Measurements from ENCODE around the gene FAM163A. TPM values are rescaled to one million over a fixed set of nuclear protein-coding genes. Genes with fewer than 3 reads are reported as not detected.

The FAM163A gene
- total RNA-seq, 1 donor from 2014 or later: 0.22 TPM

DNA sequence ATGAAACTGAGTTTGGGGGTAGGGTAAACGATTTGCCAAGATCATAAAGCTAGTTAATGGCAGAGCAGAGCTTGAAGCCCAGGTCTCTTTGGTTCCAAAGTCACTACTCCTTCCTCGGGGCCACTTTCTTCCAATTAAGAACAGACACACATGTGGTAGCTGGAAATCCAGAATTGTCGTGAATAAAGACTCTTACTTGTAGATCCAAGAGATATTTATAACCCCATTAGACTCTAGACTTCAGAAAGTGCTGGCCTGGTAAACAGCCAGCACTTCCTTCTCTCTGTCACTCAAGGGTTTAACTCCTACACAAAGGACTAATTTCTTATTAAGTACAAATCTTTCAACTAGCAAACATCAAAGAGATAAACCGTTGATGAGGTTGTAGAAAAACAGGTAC, 2.7 kb downstream of the FAM163A start:
- intact Hi-C loops (cut with DNase I): no loop called here
- DNase-seq: no peak
- no peak for ATAC-seq (ENCODE audit: poor library complexity)

GRCh38 chr1:179747611-179748010, 4.5 kb downstream of the FAM163A start:
- DNase-seq (no peak), ATAC-seq (ENCODE audit: poor library complexity) (no peak)
- intact Hi-C loops (cut with DNase I): no loop called here

DNA sequence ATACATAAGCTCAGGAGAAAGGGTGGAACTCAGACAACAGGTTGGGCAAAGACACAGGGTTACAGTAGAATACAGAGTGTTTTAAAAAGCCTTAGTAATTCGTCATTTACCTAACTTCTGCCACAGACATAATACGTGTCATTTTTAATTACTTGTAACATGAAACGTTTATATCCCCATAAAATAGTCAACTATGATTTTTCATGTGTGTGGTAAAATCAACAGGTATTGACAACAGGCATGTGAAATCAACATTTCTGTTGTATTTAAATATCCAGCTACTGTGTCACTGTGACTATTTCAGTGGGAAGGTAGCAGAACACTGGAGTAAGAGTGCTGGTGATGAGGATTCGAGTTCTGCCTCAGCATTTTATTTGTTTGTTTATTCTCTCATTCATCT, 5.7 kb downstream of the FAM163A start:
- DNase-seq: no peak
- intact Hi-C loops (cut with DNase I): no loop called here
- ATAC-seq (ENCODE audit: poor library complexity): no peak

- DNase-seq (no peak), ATAC-seq (ENCODE audit: poor library complexity) (no peak)
- intact Hi-C loops (cut with DNase I): no loop called here
These were observed 7.5 kb downstream of the FAM163A start for GRCh38 chr1:179750630-179751029.

DNA sequence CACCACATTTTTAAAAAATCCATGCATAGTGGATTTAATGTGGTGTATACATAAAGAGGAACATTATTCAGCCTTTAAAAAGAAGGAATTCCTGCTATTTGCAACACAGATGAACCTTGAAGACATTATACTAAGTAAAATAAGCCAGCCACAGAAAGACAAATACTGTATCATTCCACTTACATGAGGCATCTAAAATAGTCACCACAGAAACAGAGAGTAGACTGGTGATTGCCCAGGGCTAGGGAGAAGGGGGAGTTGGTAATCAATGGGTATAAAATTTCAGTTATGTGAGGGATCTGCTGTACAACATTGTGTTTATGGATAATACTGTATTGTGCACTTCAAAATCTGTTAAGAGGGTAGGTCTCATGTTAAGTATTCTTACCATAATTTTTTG, 10.0 kb downstream of the FAM163A start:
- DNase-seq (no peak), ATAC-seq (ENCODE audit: poor library complexity) (no peak)
- intact Hi-C loops (cut with DNase I): no loop called here

GRCh38 chr1:179754041-179754624, 11.0 kb downstream of the FAM163A start:
- no peak for ATAC-seq (ENCODE audit: poor library complexity)
- DNase-seq: no peak
- intact Hi-C loops (cut with DNase I): no loop called here

- intact Hi-C loops (cut with DNase I): no loop called here
- ATAC-seq (ENCODE audit: poor library complexity) (no peak), DNase-seq (no peak)
These were observed 14.8 kb downstream of the FAM163A start for GRCh38 chr1:179757933-179758332.

DNA sequence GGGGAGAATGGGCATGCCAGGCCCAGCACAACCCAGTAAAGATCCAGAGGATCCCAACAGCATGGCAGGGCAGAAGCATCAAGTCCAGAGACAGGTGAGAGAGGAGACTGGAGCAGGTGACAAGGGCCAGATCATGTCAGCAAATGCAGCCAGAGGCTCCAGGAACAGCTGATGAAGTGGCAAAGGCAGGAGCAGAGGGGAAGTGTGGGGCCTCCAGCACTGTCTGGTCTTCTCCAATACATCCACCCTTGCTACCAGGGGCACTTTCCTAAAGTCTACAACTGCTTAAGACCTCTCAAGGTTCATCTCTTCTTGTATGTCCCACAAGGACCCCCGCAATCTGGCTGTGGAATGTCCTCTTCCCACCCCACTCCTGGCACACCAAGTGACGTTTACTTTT, 17.4 kb downstream of the FAM163A start:
- intact Hi-C loops (cut with DNase I): no loop called here
- ATAC-seq (ENCODE audit: poor library complexity) (no peak), DNase-seq (no peak)

- no peak for ATAC-seq (ENCODE audit: poor library complexity)
- intact Hi-C loops (cut with DNase I): no loop called here
- no peak for DNase-seq
These were observed 18.2 kb downstream of the FAM163A start for GRCh38 chr1:179761296-179761695.

DNA sequence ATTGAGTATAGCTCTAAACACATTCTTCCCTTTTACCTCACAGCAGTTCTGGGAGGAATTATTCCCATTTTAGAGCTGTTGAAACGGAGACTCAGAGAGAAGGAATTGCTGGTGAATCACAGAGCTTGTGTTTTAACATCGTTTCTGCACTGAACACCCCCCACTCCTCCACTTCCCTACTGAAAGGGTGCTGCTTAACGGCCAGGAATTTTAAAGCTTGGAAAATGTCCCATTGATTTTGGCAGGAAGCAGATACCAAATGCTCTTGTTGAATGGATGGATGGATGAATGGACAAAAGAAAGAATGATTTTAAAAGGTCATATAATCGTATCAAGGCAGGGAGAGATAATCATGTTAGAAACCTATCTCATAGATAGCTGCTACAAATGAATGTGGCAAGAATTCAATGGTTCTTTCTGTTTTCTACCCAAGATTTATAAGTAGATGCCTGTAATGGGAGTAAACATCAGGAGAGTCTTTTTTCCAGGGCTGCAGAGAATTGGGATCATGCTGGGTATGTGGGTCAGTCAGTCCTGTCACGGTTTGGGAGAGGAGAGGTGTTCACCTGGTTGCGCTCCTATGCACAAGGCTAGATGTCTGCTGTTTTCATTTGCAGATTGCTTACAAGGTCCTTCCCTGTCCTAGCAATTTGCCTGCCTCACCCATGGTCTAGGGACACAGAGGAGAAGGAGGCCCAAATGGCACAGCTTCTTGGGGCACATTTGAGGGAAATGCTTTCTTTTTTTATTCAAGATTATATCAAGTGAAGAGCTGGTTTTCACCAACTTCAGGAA, 19.0 kb downstream of the FAM163A start:
- DNase-seq: no peak
- ATAC-seq (ENCODE audit: poor library complexity): no peak
- intact Hi-C loops (cut with DNase I): no loop called here

DNA sequence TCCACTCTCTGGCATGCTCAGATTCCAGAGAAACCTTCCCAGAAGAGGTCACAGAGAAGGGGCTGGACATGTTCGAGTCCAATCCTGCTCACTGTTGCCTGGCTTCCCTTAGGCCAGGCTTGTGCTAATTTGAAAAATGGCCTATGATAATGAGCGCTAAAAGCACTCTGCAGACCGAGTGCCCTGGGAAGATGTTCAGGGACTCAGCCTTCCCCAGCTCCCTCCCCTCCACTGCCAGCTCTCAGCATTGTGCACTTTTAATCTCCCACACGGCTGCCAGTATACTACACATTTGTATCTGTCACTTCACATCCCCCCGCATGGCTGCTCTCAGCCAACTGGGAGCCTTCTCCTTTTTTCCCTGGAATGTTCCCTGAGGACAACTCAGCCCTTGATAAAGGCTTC, 24.1 kb downstream of the FAM163A start:
- DNase-seq (no peak), ATAC-seq (ENCODE audit: poor library complexity) (no peak)
- intact Hi-C loops (cut with DNase I): no loop called here

GRCh38 chr1:179767996-179768395, 24.9 kb downstream of the FAM163A start:
- intact Hi-C loops (cut with DNase I): no loop called here
- ATAC-seq (ENCODE audit: poor library complexity) (no peak), DNase-seq (no peak)

- ATAC-seq (ENCODE audit: poor library complexity) (no peak), DNase-seq (no peak)
- intact Hi-C loops (cut with DNase I): no loop called here
These were observed 27.9 kb downstream of the FAM163A start for GRCh38 chr1:179770887-179771502.

GRCh38 chr1:179773264-179773663, 30.2 kb downstream of the FAM163A start:
- no peak for ATAC-seq (ENCODE audit: poor library complexity)
- DNase-seq: no peak
- intact Hi-C loops (cut with DNase I): no loop called here

- intact Hi-C loops (cut with DNase I): no loop called here
- ATAC-seq (ENCODE audit: poor library complexity) (no peak), DNase-seq (no peak)
These were observed 30.9 kb downstream of the FAM163A start for GRCh38 chr1:179774000-179774399.

DNA sequence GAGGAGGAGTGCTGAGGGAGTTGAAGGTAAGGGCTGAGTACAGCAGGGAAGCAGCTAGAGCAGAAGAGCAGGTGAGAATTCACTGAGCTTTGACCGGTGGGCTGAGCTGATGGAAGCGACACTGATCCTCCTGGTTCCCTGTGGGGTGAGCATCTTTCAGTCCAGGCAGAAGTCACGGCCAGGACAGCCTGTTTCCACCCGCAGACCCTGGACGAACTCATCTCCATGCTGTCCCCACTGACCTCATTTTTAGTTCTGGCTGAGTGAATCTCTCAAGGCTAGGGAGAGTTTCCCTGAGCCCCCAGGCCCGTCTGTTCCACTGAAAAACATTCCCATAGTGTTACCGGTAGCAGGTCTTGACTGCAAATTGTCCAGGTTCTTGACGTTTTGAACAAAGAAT, 31.5 kb downstream of the FAM163A start:
- ATAC-seq (ENCODE audit: poor library complexity) (no peak), DNase-seq (no peak)
- intact Hi-C loops (cut with DNase I): no loop called here

DNA sequence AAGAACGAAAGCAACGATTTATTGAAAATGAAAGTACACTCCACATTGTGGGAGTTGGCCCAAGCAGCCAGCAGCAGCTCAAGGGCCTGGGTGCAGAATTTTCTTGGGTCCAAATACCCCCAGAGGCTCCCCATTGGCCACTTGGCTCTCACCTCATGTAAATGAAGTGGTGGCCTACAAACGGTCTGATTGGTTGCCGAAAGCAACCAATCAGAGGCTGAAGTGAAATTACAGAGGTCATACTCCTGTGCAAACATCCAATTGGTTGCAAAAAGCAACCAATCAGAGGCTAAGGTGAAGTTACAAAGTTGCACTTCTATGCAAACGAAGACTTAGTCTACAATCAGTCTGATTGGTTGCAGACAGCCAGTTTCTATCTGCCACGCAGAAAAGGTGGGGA, 31.9 kb downstream of the FAM163A start:
- no peak for ATAC-seq (ENCODE audit: poor library complexity)
- no peak for DNase-seq
- intact Hi-C loops (cut with DNase I): no loop called here

- DNase-seq: no peak
- intact Hi-C loops (cut with DNase I): no loop called here
- ATAC-seq (ENCODE audit: poor library complexity): no peak
These were observed 33.7 kb downstream of the FAM163A start for GRCh38 chr1:179776831-179777230.

DNA sequence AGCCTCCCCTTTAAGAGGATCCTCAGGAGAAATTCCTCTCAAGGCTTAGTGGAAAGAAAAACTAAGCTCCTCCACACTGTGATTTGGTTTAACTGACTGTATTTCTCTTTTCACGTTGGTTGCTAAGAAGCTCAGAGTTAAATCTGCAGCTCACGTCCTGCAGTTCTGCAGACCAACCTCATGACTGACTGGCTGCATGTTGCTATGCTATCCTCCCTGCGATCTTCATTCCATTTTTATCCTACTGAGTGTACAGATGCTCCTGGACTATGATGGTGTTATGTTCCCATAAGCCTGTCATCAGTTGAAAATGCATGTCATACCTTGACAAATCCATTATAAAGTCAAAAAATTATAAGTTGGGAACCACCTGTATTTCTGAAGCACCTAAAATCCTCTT, 34.6 kb downstream of the FAM163A start:
- no peak for DNase-seq
- ATAC-seq (ENCODE audit: poor library complexity): no peak
- intact Hi-C loops (cut with DNase I): no loop called here

DNA sequence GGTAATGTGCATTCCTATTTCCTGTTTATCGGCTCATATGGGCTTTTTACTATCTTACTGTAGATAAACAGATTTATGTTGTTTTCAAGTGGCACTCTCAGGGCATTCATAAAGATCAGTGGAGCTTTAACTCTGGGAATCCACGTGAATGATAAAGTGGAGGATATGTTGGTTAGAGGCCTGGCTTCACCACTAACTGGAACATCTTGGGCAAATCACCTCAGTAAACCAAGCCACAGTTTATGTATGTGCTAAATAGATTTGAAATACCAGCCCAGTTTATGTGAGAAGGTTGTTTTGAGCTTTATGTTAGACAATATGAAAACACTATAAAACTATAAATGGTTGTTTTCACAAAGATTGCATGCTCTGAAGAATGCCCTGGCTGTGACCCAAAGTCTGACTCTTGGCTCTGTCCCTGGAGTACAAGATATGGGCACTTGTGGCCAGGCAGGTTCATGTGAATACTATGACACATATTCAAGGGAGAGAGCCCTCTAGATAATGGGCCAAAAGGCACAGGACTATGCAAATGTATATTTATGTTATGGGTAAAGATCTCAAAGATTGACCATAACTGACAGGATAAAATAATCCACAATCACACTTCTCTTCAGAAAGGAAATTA, 36.7 kb downstream of the FAM163A start:
- ATAC-seq (ENCODE audit: poor library complexity) (peak; percentile 68), DNase-seq (no peak)
- intact Hi-C loops (cut with DNase I): no loop called here

Measured in Right ventricle myocardium superior (tissue), 1 donor.